Gastroesophageal sphincter (tissue), 3 donors: ENCODE data around the gene MEIS2.
A peak's percentile ranks its signal among the peaks of the same experiment; 100 is the strongest.

Experiments
- EP300 ChIP-seq: sonication (generic); formaldehyde crosslinking; IDR thresholded peaks from one replicate; pipeline ENCODE4 v1.6.1; 2017; ENCODE audit warnings: antibody characterized with exemption, mild to moderate bottlenecking
- POLR2A ChIP-seq, 2 donors: fragments of 450-650 bp; IDR thresholded peaks; one replicate each; pipeline ENCODE4 v1.6.1; 2017; ENCODE audit warnings: antibody characterized with exemption in 2 of 2, mild to moderate bottlenecking in 2 of 2, moderate library complexity in 1 of 2
- POLR2AphosphoS5 ChIP-seq: sonication (generic); formaldehyde crosslinking; IDR thresholded peaks from one replicate; pipeline ENCODE4 v1.6.1; 2017; ENCODE audit warnings: antibody characterized with exemption
- TF ChIP-seq, protein P1 (sequence below), 4 experiments: fragments of 200-600 bp in 2 of 4; fragments of 450-650 bp in 2 of 4; sonication (generic) in 1 of 4; IDR thresholded peaks; one replicate each; pipeline ENCODE4 v1.5.1; 2017 to 2019; ENCODE audit warnings: antibody characterized with exemption in 4 of 4, mild to moderate bottlenecking in 2 of 4, moderate library complexity in 2 of 4

DNA sequence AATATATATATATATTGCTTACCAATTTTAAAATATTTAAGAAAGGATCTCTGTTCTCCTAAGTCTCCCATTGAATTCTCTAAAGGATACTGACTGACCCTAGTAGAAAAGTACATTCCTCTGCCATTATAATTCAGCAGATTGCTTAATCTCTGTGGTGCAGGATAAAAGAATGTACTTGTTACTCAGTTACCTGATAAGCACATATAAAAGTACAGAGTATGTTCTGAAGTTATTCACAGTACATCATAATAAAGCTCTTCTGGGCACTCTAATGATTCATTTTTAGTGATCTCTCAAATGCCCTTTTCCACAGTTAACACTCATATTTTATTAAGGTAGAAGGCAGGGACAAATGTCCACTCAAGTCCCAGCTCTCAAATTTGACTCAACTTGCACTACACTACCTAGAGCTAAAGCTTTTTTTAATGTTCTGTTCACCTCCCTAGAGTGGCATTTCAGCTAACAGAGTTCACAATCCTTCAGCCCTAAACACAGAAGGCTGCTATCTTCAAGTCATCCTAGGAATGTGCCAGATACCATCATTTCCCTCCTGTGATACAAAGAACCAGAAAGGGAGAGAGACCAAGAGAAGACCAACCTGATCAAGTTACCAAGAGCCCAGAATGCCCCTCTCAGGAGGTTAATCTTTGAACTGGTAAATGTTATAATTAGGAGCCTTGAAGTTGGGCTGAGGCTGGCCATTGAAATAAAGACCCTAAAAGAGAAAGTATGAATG, 53.3 kb downstream of the MEIS2 start:
- TF ChIP-seq, protein P1, sequence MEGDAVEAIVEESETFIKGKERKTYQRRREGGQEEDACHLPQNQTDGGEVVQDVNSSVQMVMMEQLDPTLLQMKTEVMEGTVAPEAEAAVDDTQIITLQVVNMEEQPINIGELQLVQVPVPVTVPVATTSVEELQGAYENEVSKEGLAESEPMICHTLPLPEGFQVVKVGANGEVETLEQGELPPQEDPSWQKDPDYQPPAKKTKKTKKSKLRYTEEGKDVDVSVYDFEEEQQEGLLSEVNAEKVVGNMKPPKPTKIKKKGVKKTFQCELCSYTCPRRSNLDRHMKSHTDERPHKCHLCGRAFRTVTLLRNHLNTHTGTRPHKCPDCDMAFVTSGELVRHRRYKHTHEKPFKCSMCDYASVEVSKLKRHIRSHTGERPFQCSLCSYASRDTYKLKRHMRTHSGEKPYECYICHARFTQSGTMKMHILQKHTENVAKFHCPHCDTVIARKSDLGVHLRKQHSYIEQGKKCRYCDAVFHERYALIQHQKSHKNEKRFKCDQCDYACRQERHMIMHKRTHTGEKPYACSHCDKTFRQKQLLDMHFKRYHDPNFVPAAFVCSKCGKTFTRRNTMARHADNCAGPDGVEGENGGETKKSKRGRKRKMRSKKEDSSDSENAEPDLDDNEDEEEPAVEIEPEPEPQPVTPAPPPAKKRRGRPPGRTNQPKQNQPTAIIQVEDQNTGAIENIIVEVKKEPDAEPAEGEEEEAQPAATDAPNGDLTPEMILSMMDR (IDR thresholded peaks at IDR 0.05) = no peak
- TF ChIP-seq POLR2A (IDR thresholded peaks at IDR 0.05) (no peak), EP300 (no peak), POLR2AphosphoS5 (peak; percentile 16)
